Cardiac fibroblast (primary cell): Measurements from ENCODE around the gene FAM120B.

Experiments
- DNase-seq, 2 donors: peaks; one replicate each; pipeline versions ENCODE4 v3.0.0 to v3.0.0-alpha.2; 2010; ENCODE audit warnings: low read depth in 2 of 2
- H3K4me3 ChIP-seq, 2 donors: replicated peaks in 1 of 2; 1 replicate in 1 of 2; 2 replicates in 1 of 2; pipeline ENCODE4 v1.5.1; 2011; ENCODE audit warnings: low read depth in 2 of 2, low read length in 2 of 2, mild to moderate bottlenecking in 2 of 2, moderate library complexity in 1 of 2
- CTCF ChIP-seq: IDR thresholded peaks from one replicate; pipeline ENCODE4 v1.5.1; 2011; ENCODE audit warnings: low read depth, mild to moderate bottlenecking, low read length, inconsistent platforms

Gene FAM120B

GRCh38 chr6:170438402-170438753 is 131.8 kb downstream of the FAM120B start:
- no peak for TF ChIP-seq CTCF
- peak; percentile 98 to 99 for DNase-seq
- H3K4me3 ChIP-seq, result peak overlapping the region; percentile 5 to 8

GRCh38 chr6:170438861-170439260 is 132.3 kb downstream of the FAM120B start:
- no peak overlapping the region for H3K4me3 ChIP-seq
- TF ChIP-seq CTCF, result no peak

GRCh38 chr6:170439366-170440361 is 133.1 kb downstream of the FAM120B start:
- H3K4me3 ChIP-seq, result no peak overlapping the region
- TF ChIP-seq CTCF, result no peak
- DNase-seq, result peak in 1 of 2 donors; percentile 29

More at GRCh38 chr6:170438861-170439260, 132.3 kb downstream of the FAM120B start:
- DNase-seq, result no peak

DNA sequence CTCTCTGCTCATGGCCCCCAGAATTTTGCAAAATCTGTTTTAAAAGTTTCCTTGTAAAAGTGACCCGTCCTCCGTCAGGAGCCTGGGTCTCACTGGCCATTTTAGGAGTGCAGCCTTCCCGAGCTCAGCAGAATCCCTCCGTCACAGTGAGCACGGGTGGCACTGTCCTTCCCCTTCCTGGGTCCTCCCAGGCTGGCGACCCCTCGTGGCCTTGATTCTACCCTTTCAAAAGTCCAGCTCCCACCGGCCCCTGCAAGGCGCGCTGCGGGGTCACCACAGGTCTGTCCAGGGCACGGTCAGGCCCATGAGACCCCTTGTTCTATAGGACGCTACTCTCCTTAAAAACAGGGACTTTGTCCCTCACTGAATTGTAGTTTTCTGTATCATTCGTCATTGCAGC is 133.9 kb downstream of the FAM120B start:
- DNase-seq, result no peak
- H3K4me3 ChIP-seq, result no peak overlapping the region
- no peak for TF ChIP-seq CTCF

DNA sequence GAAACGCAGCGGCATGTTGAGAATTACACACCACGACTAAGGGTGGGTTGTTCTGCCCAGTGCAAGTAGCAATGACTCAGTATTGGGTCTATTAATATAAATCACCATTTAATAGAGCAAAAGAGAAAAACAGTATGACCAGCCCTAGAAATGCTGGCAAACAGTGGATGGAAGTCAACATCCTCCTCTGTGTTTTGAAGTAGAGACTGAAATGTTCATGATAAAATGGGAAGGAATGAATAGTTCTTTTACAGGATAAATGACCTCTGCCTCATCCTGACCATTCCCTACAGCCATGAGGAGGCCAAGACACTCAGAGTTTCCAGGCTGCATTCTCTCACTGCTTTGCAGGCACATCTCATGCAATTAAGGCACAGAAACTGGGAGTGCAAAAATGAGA is 134.8 kb downstream of the FAM120B start:
- DNase-seq, result peak; percentile 10 to 18
- TF ChIP-seq CTCF, result no peak
- H3K4me3 ChIP-seq, result no peak overlapping the region

DNA sequence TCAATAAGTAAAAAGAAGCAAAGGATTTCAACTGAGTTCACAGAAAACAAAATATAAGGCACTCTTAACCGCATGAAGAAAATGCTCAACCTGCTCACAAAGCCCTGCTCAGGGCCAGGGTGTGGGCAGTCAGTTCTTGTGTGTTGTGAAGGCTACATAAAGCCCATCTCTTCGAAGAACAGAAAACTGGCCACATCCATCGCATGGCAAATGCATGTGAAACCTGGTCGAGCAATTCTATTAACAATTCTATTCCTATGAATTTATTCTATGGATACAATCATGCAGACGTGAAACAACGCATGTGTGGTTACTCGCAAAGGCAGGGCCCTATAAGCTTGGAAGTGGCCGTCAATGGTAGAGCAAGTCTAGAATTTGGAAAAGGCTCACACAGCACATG is 136.0 kb downstream of the FAM120B start:
- H3K4me3 ChIP-seq, result no peak overlapping the region
- TF ChIP-seq CTCF, result no peak
- no peak for DNase-seq
